ENCODE results near the gene DLGAP1.

DNA sequence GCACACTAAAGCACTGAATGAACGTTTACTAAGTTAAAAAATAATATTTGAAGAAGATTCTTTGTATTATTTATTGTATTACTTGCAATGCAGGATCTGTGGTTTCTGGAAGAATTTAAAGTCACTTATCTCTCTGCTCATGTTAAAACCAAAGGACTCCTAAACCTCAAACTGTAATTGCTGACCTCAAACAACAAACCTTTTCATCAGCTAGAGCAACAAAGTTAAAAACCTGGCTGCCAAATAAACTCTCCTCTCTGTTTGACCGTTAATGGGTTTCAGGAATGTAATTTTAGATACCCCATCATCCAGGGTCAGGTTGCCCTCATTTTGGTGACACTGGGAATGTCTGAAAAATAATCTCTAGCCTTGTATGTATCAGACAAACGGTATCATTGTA lies 766.0 kb downstream of the DLGAP1 start:
- TF ChIP-seq EP300 (IDR thresholded peaks at IDR 0.05) (no peak), POLR2A (IDR thresholded peaks at IDR 0.05) (no peak), POLR2AphosphoS5 (IDR thresholded peaks at IDR 0.05) (no peak)
- TF ChIP-seq, protein P1, sequence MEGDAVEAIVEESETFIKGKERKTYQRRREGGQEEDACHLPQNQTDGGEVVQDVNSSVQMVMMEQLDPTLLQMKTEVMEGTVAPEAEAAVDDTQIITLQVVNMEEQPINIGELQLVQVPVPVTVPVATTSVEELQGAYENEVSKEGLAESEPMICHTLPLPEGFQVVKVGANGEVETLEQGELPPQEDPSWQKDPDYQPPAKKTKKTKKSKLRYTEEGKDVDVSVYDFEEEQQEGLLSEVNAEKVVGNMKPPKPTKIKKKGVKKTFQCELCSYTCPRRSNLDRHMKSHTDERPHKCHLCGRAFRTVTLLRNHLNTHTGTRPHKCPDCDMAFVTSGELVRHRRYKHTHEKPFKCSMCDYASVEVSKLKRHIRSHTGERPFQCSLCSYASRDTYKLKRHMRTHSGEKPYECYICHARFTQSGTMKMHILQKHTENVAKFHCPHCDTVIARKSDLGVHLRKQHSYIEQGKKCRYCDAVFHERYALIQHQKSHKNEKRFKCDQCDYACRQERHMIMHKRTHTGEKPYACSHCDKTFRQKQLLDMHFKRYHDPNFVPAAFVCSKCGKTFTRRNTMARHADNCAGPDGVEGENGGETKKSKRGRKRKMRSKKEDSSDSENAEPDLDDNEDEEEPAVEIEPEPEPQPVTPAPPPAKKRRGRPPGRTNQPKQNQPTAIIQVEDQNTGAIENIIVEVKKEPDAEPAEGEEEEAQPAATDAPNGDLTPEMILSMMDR (IDR thresholded peaks at IDR 0.05): no peak

Data from gastroesophageal sphincter (tissue), 3 donors.